IPS-NIHi11 (cell line): ENCODE measurements around the gene AGR3.

ENCODE experiments used
- DNase-seq: peaks from one replicate; pipeline ENCODE4 v3.0.0; 2012; ENCODE audit warnings: mixed read lengths, low spot score

AGR3 gene

DNA sequence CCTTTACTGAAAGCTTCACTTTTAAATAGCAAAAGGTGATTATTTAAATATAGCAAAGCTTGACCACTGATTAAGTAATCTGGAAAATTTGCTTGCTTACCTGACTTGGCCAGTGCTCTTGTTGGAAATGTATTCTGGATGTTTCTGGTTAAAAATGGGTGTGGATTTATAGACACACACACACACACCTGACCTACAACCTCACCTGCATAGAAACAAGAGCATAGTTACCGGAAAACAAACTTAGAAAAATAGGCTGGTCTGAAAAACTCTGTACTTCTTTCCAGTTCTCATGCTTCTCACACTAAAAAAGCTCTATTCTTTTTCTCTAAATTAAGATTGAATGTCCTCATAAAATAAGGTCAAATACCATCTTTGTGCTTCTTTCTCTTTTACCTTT is at the start of gene AGR3:
Gene AGR3 (minus strand): TSS at position 140 of the 400 bp plus-strand sequence. CDS start 3,365 bp downstream, outside the sequence.
- DNase-seq: no peak

DNA sequence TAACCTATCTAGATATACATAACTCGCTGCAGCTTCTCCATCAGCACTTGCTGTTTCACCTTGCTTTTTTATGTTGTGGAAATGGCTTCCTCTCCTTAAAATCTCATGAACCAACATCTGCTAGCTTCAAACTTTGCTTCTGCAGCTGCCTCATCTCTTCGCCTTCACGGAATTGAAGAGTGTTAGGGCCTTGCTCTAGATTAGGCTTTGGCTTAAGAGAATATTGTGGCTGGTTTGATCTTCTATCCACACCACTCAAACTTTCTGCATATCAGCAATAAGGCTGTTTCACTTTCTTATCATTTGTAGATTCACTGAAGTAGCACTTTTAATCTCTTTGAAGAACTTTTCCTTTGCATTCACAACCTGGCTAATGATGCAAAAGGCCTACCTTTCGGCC is 49.2 kb upstream of the AGR3 start:
- DNase-seq: no peak

DNA sequence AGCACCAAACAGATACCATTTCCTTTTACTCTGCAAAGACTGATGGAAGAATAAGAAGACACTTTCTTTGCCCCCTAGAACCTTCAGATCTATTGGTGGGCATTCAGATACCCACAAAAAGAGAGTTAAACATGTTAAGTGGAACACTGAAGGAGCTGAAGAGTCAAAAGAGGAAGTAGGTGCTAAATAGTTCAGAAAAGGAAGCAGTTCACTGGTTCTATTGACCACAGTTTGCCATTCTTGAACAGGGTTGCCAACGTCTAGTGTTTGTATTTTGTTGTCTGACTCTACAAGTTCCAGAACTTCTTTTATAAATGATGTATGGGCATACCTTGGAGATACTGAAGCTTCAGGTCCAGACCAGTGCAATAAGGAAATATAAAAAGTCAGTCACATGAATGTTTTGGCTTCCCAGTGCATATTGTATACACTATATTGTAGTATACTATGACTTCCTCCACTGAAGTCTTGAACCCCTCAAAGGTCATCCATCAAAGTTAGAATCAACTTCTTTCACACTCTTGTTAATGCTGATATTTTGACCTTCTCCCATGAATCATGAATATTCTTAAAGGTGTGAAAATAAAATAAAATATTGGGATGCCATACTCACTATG is 47.5 kb upstream of the AGR3 start:
- DNase-seq: no peak

DNA sequence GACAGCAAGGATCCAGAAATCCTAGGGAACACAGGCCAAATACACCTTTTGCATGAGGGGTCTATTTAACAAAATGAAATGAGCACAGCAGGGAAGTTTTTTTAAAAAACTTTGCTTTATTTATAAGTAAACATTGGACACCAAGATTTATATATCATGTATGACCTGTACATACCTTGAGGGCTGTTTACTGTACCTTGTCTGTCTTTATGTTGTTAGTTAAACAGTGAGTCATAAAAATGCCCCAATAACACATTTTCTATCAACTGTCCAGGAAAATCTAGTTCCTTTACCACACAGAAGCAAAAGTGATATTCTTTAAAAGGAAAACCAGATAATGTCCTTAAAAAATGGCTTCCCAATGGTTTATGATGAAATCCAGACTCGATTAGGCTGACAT is 45.1 kb upstream of the AGR3 start:
- no peak for DNase-seq

DNA sequence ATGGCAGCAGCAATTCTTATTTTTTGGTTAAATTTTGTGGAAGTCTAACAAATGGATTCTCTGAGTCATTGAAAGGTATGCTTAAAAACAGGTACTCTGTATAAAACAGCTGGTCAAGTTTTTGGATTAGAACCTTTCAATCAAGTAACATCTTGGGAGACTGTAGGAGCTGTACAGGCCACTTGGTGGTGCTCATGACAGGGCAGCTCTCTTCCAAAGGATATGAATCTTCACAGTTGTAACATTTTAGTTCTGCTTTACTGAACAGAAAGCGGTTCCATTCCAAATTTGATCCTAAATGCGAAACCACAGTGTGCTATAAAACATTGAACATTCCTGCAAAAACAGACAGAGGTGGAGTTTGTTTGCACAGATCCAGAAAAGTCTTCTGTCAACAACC is 44.5 kb upstream of the AGR3 start:
- no peak for DNase-seq

DNA sequence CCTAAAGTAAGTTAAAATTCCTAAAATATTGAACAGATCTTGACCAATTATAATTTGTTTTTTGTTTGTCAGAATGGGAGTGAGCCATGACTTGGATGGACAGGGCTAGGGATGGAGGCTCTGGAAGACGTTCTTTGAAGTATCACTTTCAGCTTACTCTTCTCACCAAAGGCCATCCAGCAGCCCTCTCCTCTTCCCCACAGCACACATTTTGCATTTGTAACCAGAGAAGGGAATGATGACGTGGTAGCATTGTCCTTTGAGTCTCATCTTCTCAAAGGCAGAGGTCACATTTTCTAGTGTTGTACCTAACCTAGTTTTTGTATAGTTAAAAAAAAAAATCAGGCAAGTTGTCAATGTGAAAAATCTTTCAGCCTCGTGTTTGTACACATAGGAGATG is 43.8 kb upstream of the AGR3 start:
- DNase-seq: no peak

DNA sequence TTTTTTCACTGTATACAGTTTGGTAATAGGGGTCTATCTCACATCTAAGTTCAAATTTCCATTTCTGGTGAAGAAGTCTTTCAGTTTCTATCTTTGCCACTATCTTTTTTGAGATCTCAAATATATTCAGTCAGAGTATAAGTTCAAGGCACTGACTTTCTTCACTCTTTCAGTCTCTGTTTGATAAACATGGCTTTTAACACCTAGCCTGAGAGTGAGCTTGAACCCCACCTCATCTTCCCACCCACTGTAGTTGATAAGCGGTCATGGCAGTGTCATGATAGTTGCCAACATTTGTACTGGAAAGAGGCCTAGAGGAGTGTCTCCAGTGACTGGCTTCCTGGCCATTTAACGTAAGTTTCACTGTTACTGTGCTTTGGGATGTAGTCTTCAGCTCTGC is 41.2 kb upstream of the AGR3 start:
- DNase-seq: no peak

DNA sequence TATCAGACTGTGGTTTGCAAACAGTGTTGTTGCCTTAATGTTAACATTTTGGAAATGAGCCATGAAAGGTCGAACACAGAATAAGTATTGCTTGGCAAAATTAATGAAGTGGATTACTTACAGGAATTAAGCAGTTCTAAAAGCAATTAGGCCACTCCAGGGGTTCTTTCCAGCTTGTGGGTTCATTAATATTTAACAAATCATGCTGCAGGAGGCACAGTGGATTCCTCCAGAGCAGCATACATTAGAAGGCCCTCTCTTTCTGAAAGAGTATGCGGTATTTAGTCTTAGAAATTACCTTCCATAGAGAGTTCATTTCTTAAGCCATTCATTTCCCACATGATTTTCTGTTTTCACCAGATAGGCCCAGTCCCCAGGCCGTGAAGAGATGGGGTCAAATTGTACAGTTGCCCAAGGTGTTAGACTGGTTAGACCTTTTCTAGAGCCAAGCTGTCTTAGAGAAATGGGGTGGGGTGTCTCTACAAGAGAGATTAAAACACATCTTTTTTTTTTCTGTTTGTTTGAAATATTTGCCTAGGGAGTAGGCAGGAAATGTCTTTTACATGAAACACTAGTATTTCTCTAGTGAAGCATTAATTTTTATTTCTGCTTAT is 40.0 kb upstream of the AGR3 start:
- DNase-seq: no peak

DNA sequence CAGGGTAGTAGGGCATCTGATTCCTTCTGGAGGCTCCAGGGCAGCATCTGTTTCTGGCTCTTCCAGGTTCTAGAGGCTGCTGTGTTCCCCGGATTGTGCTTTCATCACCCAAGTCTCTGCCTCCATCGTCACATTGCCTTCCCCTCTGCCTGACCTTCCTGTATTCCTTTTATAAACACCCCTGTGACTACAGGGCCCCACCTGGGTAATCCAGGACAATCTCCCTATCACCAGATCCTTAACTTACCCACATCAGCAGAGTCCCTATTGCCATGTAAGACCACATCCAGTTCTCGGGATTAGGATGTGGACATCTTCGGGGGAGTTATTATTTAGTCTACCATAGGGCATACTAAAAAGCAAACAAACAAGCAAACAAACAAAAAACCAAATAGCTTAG is 39.4 kb upstream of the AGR3 start:
- DNase-seq: no peak

DNA sequence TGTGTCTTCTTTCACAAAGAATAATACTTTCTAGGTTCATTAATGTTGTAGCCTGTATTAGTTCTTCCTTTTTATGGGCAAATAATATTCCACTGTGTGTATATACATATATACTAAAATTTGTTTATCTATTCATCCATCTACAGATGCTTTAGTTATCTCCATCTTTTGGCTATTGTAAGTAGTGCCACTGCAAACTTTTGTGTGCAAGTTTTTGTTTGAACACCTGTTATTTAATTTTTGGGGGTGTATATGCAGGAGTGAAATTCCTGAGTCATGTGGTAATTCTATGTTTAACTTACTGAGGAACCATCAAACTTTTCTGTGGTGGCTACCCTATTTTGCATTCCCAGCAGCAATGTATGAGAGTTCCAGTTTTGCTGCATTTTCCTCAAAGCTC is 37.7 kb upstream of the AGR3 start:
- DNase-seq: no peak

DNA sequence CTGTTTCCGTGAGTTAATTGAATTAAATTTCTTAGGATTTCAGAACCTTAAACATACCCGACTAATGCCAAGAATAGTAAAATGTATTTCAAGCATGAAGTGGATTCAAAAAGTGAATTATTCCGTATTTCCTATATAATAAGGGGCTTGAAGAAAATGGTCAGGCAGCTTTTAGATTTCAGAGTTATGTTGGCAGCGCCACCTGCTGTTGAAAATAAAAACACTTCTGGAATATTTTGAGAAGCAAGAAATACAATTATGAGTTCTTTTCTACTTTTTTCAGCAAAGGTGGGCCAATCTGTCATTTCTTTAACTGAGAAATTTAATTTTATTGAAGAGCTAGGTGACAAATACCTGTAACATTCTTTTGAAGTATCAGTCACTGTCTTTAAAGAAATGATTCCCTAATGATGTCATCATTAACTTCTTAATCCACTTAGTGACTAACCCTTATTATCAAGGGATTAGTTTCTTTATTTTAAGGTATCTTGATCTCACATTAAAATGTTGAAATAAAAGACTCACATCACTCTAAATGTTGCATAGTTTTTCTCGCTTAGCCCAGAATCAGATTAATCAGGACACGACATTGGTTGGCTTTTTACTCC is 36.6 kb upstream of the AGR3 start:
- peak; percentile 21 for DNase-seq

DNA sequence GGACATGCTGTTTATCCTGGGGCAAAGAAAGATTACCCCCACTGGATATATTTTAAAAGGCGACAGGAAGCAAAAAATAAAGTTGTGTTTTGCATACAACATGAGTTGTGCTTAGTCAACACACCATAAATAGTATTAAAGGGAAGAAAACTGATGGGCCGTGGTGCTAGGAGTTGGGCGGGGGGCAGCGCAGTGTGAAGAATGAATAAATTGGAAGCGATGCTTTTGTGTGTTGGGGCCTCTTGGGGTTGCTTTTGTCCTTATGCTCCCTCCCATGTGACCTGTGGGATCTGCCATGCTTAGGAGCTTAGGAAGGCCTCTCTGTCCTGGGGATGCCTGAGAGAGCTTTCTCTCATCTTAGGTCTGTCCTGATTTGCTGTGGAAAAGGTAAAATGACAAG is 35.0 kb upstream of the AGR3 start:
- DNase-seq: no peak

DNA sequence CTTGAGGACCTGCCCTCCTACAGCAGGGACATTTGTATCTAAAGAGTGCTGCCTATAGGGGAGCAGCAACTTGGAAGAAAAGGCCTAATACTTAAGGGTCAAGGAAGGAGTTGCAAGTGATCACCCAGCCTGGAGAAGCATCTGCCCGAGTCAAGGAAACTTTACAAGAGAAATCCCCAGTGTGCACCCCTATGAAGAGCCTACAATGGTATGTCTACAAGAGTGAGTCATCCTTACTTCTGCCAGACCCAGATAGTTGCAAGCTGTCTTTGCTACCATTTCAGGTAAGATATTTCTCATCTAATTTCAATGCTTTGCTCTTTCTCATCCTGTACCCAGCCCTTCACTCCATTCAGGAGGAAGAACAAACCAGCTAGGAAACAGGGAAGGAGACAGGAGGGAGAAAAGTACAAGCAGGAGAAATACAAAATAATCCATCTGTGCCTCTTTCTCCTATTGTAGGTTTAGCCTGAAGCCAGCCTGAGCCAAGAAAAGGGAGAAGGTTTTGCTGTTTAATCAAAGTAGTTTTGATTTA is 34.4 kb upstream of the AGR3 start:
- no peak for DNase-seq

DNA sequence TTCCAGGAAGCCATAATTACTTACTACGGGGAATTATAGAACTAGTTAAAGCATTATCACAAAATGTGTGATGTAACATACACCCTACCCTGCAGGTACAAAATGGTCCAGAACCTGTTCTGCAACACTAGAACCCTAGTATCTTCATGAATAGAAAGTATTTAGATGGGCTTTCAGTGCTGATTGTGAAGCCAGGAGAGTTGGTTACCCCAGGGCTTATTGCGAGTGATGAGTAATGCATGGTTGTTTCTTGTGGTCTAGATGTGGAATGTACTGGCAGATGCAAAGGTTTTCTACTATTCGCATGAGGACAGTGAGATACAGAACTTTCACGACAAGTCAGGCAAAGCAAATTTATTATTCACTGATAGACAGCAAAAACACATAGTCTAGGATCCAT is 33.6 kb upstream of the AGR3 start:
- DNase-seq: no peak

DNA sequence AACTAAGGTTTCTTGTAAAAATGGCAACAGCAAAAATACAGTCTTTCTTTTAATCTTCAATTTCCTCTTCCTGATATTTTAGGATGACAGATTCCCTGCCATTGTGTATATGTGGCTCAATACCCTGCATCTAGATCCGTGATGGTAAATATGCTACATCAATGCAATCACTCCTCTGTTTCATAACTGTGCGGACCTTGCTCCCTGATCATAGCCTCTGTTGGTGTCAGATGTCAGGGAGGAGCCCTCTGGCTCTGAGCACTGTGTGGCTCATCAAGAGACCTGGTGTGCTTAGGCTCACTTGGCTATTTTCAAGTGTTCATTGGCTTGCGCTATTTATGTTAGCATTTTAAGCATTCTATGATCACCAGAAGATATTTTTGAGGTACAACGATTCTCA is 33.0 kb upstream of the AGR3 start:
- no peak for DNase-seq

DNA sequence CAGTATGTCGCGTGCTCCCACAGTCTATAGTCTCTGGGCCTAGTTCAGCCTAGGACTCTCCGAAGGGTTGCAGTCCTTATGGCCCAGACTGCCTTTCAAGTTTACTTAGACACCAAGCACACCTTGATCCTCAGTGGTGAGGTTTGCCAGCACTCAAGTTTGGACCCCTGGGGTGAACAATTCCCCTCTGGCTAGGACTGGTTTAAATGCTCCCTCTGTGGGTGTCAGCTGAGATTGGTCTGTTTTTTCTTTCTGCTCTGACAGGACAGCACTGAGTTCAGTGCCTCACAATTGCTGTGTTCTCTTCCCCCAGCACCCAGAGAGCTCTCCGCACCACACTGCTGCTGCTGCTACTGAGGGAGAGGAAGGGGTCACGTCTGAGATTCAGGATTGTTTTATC is 31.9 kb upstream of the AGR3 start:
- DNase-seq: no peak

DNA sequence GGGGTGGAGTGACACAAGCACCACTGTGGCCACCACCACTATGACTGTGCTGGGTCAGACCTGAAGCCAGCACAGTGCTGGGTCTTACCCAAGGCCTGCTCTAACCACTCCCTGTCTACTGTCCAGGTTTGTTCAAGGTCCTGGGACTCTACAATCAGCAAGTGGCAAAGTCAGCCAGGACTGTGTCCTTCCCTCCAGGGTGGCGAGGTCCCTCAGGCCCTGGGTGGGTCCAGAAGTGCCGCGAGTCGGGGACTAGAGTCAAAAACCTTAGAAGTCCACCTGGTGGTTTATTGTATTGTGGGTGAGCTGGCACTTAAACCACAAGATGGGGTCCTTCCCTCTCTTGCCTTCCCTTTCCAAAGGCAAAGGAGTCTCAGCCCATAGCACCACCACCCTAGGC is 30.8 kb upstream of the AGR3 start:
- DNase-seq: no peak

DNA sequence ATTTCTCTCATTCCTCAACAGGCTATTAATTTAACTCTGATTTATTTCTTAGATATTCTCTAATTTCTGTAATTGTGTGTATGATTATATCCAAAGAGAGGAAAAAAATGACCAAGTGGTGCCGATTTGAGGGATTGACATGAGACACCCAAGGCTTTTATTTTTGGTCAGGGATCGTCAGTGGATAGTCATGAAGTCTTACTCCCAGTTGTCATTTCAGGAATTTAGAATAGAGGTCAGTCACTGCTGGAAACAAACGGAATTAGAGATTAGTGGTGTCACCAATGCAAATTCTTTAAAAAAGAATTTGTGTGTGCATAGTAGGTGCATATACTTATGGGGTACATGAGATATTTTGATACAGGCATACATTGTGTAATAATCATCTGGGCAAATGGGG is 26.8 kb upstream of the AGR3 start:
- no peak for DNase-seq

DNA sequence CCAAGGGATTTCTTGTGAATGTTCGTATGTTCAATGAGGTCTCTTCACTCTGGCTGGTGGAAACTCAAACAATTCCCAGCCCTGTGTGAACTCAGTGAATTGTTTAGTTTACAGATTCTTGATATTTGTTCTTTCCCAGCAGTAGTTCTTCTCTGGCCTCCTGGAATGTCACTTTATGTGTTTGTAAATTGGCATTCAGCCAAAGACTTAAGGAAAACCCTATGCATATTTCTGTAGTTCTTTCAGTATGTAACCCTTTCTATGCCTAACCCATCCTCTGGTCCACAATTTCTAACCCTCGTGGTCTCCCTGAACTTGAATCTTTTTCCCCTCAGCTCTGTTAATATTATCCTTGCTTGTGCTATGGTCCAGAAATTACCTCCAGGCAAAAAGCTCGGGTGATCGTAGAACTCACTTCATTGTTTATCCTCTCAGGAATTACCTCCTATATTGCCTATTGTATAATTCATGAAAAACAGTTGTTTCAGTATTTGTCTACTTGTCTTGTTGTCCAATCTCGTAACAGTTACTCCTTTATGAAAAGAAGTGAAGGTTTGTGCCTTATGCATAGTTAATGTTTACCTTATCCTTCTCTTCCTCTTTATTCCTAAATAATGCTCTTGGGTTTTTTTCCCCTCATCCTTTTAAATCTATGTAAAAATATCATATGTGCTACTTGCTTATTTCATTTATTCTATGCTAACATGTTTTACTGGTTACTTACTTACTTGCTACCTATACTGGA is 23.7 kb upstream of the AGR3 start:
- peak; percentile 26 for DNase-seq

DNA sequence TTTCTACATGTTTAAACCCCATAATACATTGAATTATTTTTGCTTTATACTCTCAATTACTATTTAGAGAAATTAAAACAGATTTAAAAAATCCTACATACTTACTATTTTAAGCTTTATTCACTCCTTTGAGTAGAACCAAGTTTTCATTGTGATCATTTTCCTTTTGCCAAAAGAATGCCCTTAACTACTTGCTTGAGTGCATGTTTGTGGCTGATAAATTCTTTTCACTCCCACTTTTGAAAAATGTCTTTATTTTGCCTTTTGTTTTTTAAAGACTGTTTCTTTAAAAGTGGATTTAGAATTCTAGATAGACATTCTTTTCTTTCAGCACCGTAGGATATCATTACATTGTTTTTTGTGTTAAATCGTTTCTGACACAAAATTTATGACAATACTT is 22.3 kb upstream of the AGR3 start:
- no peak for DNase-seq

DNA sequence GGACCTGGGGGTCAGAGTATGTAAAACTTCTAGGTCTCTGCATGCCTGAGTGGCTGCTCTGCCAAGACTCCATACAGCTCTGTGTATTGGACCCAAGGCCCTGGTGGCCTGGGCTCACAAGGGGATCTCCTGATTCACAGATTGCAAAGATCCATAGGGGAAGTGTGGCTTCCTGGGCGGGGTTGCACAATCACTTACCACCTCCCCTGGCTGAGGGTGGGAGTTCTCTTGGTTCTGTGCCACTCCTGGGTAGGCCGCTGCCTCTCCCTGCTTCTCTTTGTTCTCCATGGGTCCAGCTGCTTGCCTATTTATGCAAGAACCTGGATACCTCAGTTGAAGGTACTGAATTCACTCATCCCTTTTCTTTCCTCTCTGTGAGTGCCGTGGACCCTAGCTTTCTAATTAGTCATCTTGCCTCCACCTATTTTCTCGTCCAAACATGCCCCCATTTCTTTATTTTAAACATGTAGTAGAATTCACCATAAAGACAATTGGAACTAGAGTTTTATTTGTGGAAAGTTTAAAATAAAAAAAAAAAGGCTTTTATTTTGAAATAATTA is 18.5 kb upstream of the AGR3 start:
- no peak for DNase-seq

DNA sequence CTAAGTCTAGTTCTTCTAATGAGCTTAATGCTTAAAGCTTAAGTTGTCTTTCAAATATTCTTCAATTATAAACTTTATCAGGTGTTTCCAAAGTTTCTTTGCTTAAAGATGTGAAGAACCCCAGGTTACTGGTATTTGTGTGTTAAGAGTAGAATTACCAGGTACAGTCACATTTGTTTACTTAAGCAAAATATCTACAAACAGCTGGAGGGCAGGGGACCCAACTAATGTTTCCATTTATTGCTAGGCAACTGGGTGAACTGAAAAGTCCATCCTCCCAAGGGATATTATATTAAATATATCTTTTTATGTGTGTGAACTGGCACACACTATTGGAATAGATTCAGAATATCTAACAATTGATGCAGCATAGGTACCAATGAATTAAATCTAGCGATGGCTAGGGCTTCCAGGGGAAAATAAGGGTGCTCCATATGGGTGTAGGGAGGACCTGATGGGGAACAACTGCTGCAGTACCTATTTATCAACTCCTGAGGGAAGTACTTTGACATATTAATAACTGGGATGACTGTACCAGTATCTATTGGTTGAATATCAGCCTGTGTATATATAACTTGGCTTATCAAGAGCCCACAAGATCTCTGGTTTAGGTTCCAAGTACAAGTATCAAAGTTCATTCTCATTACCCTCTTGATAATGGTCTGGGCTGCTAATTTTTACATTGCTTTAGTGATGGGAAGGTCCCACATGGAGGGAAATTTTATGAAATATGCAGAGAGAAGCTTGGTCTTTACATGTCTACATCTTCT is 10.3 kb upstream of the AGR3 start:
- no peak for DNase-seq
